Dedifferentiated amniotic fluid mesenchymal stem cell (primary cell): ENCODE measurements around the gene MED22.
"Not testable (repeated sequence)": the region's sequence is repeated elsewhere in the genome, so short reads cannot be mapped to it uniquely, and the experiment has no call there.

Source experiments
- DNase-seq: peaks from one replicate; pipeline ENCODE4 v3.0.0-alpha.2; 2016; ENCODE audit errors: extremely low spot score

Gene MED22

DNA sequence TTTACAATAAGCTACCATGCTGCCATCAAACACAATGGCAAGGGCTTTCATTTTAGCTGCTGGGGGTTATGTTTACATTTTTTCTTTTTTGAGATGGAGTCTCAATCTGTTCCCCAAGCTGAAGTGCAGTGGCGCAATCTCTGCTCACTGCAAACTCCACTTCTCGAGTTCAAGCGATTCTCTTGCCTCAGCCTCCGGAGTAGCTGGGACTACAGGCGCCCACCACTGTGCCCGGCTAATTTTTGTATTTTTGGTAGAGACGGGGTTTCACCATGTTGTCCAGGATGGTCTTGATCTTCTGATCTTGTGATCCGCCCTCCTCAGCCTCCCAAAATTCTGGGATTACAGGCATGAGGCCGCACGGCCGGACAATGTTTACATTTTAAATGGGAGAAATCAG lies 13.0 kb downstream of the MED22 start:
- not testable (repeated sequence) for DNase-seq

DNA sequence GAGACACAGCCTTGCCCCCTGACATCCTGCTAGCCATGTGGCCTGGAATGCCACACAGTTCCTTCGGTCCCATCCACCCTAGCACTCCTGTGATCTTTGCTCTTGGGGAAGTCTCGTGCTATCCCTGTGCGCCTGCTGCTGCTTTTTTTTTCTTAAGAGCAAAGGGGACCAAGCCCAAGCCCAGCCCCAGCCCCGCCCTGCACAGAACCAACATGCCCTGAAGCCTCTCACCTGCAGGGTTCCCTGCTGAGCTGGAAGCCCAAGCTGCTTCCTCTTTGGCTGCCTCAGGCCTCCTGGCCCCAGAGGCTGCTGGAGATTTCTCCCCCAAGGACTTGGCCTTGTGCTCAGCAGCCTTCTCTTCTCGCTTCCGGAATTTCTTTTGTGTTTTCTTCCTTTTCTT lies 13.8 kb downstream of the MED22 start:
- no peak for DNase-seq

DNA sequence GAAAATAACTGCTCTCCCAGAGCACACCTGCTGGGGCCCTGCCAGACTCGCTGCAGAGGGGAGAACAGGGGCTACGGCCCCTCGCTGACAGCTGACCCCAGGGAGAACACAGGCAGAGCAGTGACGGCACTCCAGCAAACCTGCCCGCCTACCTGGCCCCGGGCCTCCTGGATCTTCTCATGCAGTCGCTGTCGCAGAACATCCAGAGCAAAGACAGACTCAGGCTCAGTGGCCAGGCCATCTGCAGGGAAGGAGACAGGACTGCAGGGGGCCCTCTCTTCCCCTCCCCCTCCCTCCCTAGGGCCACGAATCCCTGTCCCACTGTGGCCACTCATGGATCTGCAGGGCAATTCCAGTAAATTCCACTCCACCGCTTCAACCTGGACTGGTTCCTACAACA lies 14.4 kb downstream of the MED22 start:
- DNase-seq, result no peak

DNA sequence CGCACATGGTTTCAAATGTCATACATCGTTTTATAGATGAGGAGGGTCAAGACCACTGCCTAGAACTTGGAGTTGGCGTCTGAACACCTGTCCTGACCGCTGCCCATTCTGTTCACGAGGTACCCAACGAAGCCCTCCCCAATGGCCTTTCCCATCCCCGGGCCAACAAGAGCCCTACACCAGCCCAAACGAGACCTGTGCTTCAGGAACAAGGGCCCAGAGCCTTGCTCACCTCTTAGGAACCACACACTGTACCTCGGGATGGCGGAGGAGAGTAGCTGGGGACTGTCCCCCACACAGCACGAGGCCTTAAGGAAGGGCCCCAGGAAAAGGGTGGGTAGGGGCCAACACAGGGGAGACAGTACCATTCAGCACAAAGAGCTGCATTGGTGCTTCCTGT lies 14.9 kb downstream of the MED22 start:
- no peak for DNase-seq

DNA sequence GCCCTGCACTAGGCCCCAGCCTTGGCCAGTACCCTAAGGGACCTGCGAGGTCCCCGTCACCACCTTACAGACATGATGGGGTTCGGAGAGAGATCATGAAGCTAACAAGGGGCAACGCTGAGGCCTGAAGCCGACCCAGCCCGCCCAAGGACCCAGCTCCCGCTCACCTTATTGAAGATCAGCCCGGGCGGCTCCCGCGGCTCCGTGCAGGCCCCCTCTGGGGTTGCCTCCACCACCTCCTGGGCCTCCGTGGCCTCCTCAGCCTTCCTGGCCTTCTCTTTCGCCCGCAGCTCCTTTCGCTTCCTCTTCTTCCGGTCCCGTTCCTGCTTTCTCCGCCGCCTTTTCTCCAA lies 15.6 kb downstream of the MED22 start:
- DNase-seq, result no peak

DNA sequence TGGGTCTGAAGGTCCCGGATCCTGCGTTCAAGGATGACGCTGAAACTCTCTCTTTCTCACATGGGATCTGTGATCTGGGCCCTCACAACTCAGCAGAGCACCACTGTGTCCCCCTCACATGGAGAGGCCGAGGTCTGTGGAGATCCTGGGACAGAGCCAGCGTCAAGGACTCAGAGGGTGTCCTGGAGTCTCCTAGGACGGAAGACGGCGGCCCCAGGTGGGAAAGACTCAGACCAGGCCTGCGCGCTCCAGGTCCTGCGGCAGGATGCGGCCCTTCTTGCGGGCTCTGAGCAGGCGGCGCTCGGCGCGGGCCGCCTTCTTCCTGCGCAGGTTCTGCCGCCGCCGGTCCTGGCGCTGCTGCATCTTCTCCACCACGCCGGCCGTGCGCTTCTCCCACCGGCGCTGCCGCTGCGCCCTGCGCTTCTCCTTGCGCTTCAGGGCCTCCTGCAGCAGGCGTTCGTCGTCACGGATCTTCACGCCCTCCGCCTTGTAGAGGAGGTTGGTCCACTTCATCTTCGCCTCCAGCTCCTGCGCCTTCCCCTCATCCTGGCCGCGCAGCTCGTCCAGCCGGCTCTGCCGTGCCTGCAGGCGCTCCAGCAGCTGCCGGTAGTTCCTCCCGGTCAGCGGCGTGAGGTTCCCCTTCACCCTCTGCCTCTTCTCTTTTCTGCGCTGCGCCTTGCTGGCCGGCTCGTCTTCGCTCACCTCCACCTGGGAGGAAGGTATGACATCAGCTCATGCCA lies 16.1 kb downstream of the MED22 start:
- no peak for DNase-seq

DNA sequence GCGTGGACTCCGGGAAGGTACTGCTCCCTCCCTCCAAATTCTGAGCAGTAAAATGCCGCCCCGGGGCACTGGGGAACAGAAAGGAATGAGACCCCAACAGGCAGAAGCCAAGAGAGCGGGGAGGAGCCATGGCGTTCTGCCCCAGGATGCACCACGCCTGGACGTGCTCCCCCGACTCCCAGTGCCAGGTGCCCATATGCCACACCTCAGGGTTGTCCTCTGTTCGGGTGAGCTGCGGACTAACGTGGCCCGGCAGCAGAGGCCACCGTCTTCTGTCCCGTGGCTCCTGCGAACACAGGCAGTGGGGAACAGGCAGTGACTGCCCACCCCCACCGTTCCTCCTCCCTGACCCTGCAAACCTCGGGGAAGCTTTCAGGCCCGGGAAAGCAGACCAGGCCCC lies 16.7 kb downstream of the MED22 start:
- DNase-seq, result no peak

DNA sequence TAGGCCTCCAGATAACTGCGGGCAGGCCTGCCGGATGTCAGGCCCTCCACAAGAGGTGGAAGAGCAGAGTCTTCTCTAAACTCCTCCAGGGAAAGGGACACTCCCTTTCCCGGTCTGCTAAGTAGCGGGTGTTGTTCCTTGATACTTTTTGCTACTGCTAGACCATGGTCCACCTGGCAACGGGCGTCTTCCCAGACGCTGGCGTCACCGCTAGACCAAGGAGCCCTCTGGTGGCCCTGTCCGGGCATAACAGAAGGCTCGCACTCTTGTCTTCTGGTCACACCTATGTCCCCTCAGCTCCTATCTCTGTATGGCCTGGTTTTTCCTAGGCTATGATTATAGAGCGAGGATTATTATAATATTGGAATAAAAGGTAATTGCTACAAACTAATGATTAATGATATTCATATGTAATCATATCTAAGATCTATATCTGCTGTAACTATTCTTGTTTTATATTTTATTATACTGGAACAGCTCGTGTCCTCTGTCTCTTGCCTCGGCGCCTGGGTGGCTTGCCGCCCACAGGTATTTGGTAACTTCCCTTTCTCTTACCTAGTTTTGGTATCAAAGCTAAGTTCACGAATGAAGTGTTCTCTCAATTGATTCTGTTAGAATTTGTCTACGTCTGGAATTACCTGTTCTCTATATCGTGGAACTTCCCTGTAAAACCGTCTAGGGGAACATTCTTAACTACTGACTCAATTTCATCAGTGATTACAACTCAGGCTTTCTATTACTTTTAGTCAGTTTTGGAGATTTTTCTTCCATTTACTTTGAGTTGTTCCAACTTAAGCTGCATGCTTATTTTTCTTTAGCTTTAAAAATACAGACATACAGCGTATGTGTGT lies 18.4 kb downstream of the MED22 start:
- DNase-seq, result not testable (repeated sequence)

DNA sequence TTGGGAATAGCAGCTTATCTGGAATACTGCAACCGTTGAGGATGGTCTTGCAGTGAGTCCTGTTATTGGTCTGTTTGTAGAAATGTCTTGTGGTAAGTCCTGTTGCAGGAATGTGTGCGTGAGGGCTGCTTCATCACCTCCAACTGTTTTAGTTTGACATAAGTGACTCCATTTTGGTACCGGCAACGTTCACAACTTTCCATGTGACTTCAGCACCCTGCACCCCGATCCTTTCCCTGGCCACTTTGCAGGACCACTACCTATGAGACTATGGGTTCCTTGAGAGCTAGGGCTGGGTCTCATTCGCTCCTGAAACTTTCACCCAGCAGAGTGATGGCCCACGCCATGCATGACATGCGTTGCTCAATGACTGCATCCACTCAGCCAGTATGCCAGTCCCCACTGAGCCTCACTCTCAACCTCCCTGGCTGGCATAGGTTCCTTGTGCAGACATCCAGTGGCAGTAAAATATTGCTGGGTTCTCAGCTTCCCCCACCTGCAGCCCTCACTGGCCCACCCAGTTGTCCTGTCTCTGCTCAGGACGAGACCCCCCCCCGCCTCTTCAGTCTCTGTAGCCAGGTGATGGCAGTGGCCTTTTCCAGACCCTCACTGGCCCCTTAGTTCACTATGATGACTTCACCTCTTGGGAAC lies 20.0 kb downstream of the MED22 start:
- DNase-seq, result no peak

DNA sequence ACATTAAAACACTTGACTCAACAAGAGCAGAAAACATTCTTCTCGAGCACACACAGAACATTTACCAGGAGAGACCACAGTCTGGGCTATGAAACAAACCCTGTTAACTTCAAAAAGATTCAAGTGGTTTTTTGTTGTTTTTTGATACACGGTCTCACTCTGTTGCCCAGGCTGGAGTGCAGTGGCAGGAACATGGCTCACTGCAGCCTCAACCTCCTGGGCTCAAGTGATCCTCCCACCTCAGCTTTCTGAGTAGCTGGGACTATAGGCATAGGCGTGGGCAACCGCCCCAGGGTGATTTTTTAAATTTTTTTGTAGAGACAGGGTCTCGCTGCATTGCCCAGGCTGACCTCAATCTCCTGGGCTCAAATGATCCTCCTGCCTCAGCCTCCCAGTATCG lies 20.9 kb downstream of the MED22 start:
- not testable (repeated sequence) for DNase-seq

DNA sequence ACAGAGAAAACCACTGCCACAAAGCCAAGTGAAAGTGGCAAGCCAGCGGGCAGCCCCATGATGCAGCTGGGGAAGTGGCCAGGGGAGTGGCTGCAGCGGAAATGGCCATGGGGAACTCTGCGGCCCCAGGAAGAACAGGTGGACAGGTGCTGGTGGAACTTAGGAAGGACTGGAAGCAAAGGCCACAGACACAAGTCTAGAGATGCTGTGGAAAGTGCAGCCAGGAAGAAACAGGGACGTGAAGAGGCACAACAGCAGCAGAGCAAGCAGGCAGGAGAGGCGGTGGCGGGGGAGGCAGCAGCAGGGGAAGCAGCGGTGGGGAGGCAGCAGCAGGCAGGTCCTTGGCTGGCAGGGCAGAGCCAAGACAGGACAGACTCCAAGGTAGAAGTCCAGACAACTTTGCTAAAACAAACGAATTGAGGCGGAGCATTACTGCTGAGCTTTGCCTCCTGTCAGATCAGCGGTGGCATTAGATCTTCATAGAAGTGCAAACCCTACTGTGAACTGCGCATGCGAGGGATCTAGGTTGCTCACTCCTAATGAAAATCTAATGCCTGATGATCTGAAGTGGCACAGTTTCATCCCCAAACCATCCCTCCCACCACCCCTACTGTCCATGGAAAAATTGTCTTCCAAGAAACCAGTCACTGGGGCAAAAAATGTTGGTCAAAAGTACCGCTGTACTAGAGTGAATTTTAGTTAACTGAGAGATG lies 23.8 kb downstream of the MED22 start:
- DNase-seq, result no peak

DNA sequence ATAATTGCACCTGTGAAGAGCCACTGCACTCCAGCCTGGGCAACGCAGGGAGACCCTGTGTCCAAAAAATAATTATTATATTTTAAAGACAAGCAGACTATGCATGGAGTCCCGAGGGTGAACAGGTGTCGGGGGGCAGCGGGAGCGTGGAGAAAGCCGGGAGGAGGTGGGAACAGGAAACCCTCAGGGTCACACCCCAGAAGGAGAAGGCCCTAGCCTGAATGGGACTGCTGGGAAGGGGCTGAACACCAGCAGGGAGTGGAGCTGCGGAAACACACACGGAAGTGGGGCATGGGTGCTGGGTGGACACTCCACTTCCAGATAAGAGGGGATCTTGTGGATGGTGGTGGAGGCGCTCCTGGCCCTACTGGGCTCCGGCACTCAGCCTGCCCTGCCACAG lies 24.7 kb downstream of the MED22 start:
- no peak for DNase-seq

DNA sequence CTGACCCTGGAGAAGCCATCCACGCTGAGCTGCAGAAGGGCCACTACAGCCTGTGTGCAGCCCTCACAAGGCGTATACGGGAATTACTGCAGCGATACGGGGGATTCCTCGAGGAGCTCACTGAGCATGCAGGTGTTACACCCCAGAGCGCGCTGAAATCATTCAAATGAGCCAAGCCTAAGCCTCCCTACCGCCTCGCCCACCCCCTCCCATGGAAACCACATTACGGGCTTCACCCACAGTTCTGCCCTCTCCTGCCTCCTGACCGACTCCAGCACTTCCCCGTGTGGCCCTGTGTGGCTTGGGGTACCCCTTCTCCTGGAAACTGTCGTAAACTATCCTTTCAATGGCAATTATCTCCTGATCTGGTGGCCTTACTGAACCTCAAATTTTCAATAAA lies 25.2 kb downstream of the MED22 start:
- no peak for DNase-seq

DNA sequence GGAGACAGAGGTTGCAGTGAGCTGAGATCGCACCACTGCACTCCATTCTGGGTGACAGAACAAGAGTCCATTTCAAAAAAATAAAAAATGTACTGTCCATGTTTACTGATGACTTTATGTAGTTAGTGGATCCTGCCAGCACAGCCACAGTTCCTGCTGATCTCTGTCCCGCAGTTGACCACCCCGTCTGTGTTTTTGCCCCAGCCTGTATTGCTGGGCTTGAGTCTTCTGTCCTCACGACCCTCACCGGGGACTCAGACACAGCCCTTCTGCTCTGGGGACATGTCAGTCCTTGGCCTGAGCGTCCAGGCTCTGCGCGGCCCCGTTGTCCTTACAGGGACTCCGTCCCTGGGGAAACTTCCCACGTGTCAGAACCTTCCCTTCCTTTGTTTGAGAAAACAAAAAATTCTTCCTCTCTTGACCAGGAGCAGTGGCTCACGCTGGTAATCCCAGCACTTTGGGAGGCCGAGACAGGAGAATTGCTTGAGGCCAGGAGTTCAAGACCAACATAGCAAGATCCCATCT lies 26.5 kb downstream of the MED22 start:
- DNase-seq, result no peak

DNA sequence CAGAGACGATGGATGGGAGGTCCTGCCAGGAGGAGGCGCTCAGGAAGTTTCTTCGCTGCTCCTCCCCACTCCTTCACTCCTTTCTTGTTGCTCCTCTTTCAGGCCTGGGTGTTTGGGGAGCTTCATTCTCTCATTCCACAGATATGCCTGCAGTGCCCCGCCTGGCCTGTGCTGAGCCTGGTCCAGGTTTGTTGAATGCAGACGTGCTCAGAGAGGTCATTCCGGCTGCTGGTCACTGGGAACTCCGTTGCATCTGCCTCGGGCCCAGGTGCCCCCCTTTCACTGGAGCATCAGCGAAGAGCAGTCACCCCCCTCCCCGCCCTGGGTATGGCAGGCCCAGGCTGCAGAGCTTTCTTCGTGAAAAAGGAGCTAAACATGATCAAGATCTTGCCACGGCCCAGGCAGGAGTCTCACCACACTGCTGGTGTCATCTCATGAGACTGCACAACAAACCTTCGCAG lies 27.5 kb downstream of the MED22 start:
- DNase-seq, result no peak

DNA sequence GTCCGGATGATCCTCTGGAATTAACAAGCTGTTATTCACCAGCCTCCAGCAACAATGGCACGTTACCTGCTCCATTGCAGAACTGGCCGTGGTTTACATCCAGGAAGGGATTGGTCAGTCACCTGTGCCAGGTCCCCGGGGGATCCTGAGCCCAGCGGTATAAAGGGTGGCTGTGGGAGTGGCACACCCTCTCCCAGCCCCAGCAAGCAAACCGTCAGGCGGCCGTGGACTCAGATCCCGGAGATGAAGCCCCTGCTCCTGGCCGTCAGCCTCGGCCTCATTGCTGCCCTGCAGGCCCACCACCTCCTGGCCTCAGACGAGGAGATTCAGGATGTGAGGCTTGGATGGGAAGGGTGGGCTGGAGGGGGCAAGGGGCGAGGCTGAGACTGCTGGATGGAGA lies 30.4 kb downstream of the MED22 start:
- not testable (repeated sequence) for DNase-seq

DNA sequence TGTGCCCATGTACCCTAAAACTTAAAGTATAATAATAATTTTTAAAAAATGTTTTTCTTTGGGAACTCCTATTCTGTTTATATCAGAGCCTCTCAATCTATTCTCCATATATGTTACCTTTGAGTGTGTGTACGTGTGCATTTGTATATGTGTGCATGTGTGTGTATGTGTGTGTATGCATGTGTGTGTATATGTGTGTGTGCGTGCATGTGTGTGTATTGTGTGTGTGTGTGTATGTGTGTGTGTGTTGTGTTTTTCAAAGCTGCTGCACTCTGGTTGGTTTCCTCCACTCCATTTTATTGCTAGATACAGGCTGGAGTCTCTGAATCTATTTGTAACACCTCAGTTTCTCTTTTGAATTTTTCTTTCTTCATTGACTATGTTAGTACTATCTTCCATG lies 31.9 kb downstream of the MED22 start:
- DNase-seq, result no peak

DNA sequence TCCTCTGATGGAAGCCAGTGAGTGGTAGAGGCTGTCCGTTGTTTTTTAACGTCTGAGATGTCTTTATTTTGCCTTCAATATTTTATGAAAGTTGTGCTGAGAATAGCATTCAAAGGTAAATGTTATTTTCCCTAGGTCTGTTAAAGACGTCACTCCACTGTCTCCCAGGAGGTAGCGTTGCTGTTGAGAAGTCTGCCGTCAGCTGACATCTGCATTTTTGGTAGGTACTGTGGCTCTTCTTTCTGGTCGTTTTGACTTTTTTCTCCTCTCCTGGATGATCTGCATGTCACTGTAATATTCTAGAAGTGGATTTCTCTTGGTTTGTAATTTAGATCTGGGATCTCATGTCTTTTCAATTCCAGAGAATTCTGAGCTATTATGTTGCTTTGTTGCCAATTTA lies 38.3 kb downstream of the MED22 start:
- no peak for DNase-seq

DNA sequence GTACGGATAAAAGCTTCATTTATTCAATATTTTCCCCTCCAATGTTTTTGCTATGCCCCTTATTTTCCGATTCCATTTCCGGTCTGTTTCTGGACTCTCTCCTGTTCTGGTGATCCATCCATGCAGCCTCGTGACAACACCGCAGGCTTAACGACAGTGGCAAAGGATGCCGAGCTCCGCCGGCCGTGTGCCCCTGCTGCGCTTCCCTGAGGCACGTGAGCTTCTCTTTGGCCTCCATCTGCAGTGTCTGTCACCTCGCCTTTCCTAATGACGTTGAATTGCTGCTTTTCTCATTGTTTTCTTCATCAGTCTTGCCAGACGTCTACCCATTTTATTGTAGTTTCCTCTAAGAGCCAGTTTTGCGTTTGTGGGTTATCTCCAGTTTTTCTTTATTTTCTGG lies 40.6 kb downstream of the MED22 start:
- DNase-seq, result no peak

DNA sequence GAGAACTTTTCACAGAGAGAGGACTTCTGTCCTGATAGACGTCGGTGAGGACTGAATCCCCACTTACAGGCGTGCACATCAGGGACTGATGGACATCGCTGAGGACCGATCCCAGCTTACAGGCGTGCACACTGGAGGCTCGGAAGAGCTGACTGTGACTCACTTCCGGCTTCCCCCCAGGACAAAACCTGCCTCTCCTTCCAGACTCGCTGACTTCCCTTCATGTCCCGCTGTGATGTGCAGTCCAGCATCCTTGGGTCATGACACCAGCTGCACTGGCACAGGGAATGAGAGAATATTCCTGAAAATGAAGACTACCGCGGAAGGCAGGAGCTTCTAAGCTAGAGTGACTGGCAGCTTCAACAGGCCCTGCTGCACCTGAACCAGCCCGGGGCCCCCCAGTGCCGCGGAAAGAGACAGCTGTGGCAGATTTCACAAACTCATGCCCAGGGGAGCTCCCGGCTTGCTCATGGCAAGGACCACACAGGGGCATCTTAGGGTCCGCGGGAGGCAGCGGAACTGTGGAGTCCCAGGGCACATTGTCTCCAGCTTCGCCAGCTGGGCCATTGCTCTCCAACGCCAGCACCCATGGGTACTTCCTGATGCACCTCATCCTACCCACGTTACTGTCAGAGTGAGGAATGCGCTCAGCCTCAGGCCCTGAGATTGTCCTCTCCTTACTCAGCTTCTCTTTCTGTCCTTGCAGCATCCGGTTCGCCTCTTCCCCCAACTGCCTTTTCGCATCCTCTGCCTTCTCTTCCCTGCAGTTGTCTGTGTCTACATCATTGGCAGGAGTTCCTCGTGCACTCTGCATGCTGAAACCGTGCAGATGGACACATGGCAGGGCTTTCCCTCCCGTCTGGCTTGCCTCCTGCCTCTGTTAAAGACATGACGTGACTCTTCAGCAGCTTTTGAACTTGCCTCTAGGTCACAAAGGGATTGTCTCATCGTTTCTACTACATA lies 41.4 kb downstream of the MED22 start:
- no peak for DNase-seq

DNA sequence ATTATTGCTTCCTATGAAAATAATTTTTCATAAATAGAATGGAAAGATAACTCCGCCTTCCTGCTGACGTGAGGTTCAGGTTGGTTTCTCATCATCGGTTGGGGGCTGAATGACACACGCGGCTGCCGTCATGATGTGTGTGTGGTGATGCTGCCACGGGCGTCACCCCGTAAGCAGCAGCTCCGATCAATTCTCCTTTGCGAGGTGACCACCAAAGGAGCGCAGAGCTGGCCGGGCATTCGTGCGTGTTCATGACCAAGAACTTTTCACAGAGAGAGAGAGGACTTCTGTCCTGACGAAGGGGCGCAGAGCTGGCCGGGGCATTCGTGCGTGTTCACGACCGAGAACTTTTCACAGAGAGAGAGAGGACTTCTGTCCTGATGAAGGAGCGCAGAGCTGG lies 42.2 kb downstream of the MED22 start:
- DNase-seq, result no peak
